ENCODE measurements around the gene LAMC1. TPM values are rescaled to one million over a fixed set of nuclear protein-coding genes. Genes with fewer than 3 reads are reported as not detected.

LAMC1 gene
- total and polyA plus RNA-seq, 2 of the 4 experiments (the other 2 are of a cell fraction) = 249 to 394 TPM

- peak overlapping the region; percentile 73 for H3K18ac ChIP-seq (ENCODE audit: low read depth, low read length)
- H3K4me3 ChIP-seq (ENCODE audit: insufficient read depth, low read depth, low read length) = peak overlapping the region; percentile 84
- ChIA-PET CTCF (no interaction called here), POLR2A (ENCODE audit: unreplicated experiment) (no interaction called here)
- peak overlapping the region; percentile 74 for H2AK5ac ChIP-seq (ENCODE audit: low read depth, low read length)
- H3K36me3 ChIP-seq (ENCODE audit: control insufficient read depth, insufficient read depth, low read length) = peaks cover 4% of the 10 kb centered on the region; the same call in 1 of the 2 replicates
- H2BK15ac ChIP-seq (ENCODE audit: low read depth, low read length) = peak overlapping the region; percentile 35; the same call in 2 of the 3 replicates
- peak overlapping the region; percentile 46; the same call in 1 of the 2 replicates for H4K5ac ChIP-seq (ENCODE audit: low read depth, low read length)
- peak overlapping the region; percentile 21 for H2BK120ac ChIP-seq (ENCODE audit: low read depth, low read length)
- H4K8ac ChIP-seq (ENCODE audit: low read depth in 2 of 2, low read length in 2 of 2) = peak overlapping the region; percentile 15 to 53; a peak in 3 of 4 replicates
- in situ Hi-C loops (cut with MboI; ENCODE audit: low sequenced_read_pairs) = loop anchor here (5.0 to 10.0 kb wide), 2 partner anchors 67 to 210 kb away; no protein-coding TSS in a partner anchor
- DNase-seq (no peak), ATAC-seq (ENCODE audit: low read depth) (no peak)
- peak overlapping the region; percentile 72 for H3K14ac ChIP-seq (replicated peaks; ENCODE audit: low read depth, low read length)
- peak overlapping the region; percentile 71 for H2AFZ ChIP-seq (replicated peaks; ENCODE audit: low read length, poor library complexity)
- H3K9me1 ChIP-seq (ENCODE audit: insufficient read depth, low read length) = peaks cover 10% of the 10 kb centered on the region
- peak overlapping the region; percentile 97 for H2BK5ac ChIP-seq (ENCODE audit: low read depth, low read length, poor library complexity, severe bottlenecking)
- peak overlapping the region; percentile 95 for H3K9ac ChIP-seq (ENCODE audit: low read depth, low read length)
- H3K27me3 ChIP-seq (ENCODE audit: control insufficient read depth, insufficient read depth, low read length) = no peaks in the 10 kb centered on the region
- intact Hi-C loops (cut with micrococcal nuclease) = loop anchor here (1.0 to 5.0 kb wide), 6 partner anchors 62 to 448 kb away; partner anchors contain the start of gene SMG7
- H2AK9ac ChIP-seq (replicated peaks; ENCODE audit: low read depth, low read length, poor library complexity) = peak overlapping the region; percentile 90
- no TSS peak for BruUV-seq (replicated peaks)
- H4K91ac ChIP-seq (ENCODE audit: insufficient read depth, low read depth, low read length) = peak overlapping the region; percentile 62
- peaks cover 46% of the 10 kb centered on the region for H4K20me1 ChIP-seq (ENCODE audit: insufficient read depth, low read length)
- H3K56ac ChIP-seq (ENCODE audit: extremely low read depth, insufficient read depth, low read length) = peak overlapping the region; percentile 88
- TF ChIP-seq POLR2A (IDR thresholded peaks at IDR 0.05; ENCODE audit: low read depth, low read length) = no peak
- TF ChIP-seq CEBPB (IDR thresholded peaks at IDR 0.05; ENCODE audit: low read depth, low read length) = no peak
- no peak for TF ChIP-seq MAZ (IDR thresholded peaks at IDR 0.05; ENCODE audit: borderline replicate concordance, low read depth, low read length)
- no peak for TF ChIP-seq FOS (IDR thresholded peaks at IDR 0.05; ENCODE audit: low read depth, low read length)
- no peak for TF ChIP-seq CTCF (conservative IDR thresholded peaks at IDR 0.05; ENCODE audit: low read depth, low read length)
- TF ChIP-seq RCOR1 (IDR thresholded peaks at IDR 0.05; ENCODE audit: insufficient replicate concordance, low read length) = no peak
- TF ChIP-seq CHD1 (IDR thresholded peaks at IDR 0.05; ENCODE audit: low read depth, low read length) = no peak
- TF ChIP-seq RAD21 (IDR thresholded peaks at IDR 0.05; ENCODE audit: low read length) = 0 out of 2 replicates have a peak, but pooled peaks have one; percentile 1
- TF ChIP-seq RFX5 (IDR thresholded peaks at IDR 0.05; ENCODE audit: low read depth, low read length) = no peak
- TF ChIP-seq BHLHE40 (IDR thresholded peaks at IDR 0.05; ENCODE audit: low read depth, low read length) = no peak
- TF ChIP-seq MXI1 (IDR thresholded peaks at IDR 0.05; ENCODE audit: borderline replicate concordance, low read depth, low read length) = peak; percentile 58; the same call in 1 of the 2 replicates
- WGBS, 2 experiments (ENCODE audit: extremely low coverage in 2 of 2, insufficient read length in 1 of 2) = no CpG with 5 or more reads among the region's 14 CpGs
- dilution Hi-C loops (cut with HindIII; ENCODE audit: low sequenced_read_pairs, unreplicated experiment) = no loop called here
- H3K23ac ChIP-seq (ENCODE audit: low read depth, low read length) = peak overlapping the region; percentile 82
- H3K4ac ChIP-seq (ENCODE audit: low read depth, low read length) = peak overlapping the region; percentile 62
- H3K4me1 ChIP-seq (ENCODE audit: control insufficient read depth, insufficient read depth, low read length) = peaks cover 10% of the 10 kb centered on the region
- H3K27ac ChIP-seq (ENCODE audit: insufficient read depth, low read length) = peak overlapping the region; percentile 56
- peaks cover 3 to 32% of the 10 kb centered on the region in 2 experiments; a peak in 2 of 4 replicates for H3K79me1 ChIP-seq (ENCODE audit: low read depth in 1 of 2, low read length in 2 of 2)
- peak overlapping the region; percentile 4 for H2BK20ac ChIP-seq (ENCODE audit: low read depth, low read length)
- peak overlapping the region; percentile 82 for H3K4me2 ChIP-seq (ENCODE audit: low read depth, low read length)
- no peaks in the 10 kb centered on the region for H3K9me3 ChIP-seq (ENCODE audit: control insufficient read depth, insufficient read depth, low read length)
Observed at GRCh38 chr1:183024317-183025009, 1.2 kb downstream of the LAMC1 start.

Measured in IMR-90 (cell line).